ENCODE results near the gene NCK2. TPM values are rescaled to one million over a fixed set of nuclear protein-coding genes. Genes with fewer than 3 reads are reported as not detected.

Gene NCK2
- total RNA-seq, 1 experiment from 2014 or later, result 75.4 TPM

DNA sequence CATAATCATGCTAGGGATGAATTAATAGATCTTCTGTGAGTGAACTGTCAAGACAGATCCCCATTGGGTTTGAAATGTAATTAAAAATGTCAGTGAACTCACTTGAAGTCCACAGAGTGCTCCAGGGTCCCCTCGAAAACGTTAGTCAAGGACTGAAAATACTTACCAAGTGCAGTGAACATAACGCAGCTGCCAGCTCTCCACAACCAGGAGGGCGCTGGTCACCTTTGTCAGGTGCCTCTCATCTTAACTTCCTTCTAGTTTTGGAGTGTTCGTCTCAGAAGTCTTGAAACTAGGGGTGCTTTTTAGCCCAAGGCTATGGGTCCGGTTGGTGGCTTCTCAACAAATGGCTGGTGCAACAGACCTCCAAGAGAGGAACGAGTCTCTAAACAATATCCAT is 70.7 kb downstream of the NCK2 start:
- ChIA-PET POLR2A (no interaction called here), CTCF (no interaction called here)
- Mint-ChIP-seq H3K27me3 (ENCODE audit: low read depth) (no peaks in the 10 kb centered on the region), H3K4me3 (no peak overlapping the region), H3K27ac (no peak overlapping the region), H3K4me1 (peaks cover 31% of the 10 kb centered on the region), H3K9me3 (no peaks in the 10 kb centered on the region), H3K36me3 (peaks cover 23% of the 10 kb centered on the region)
- TF ChIP-seq OVOL2 (CRISPR knock-in tag; IDR thresholded peaks at IDR 0.05; ENCODE audit: borderline replicate concordance) (no peak), ZNF671 (CRISPR knock-in tag; IDR thresholded peaks at IDR 0.05) (no peak), ZNF232 (CRISPR knock-in tag; IDR thresholded peaks at IDR 0.05) (no peak), EMX1 (CRISPR knock-in tag; IDR thresholded peaks at IDR 0.05) (no peak), MYBL2 (CRISPR knock-in tag; IDR thresholded peaks at IDR 0.05) (no peak), SMAD3 (CRISPR knock-in tag; IDR thresholded peaks at IDR 0.05; ENCODE audit: borderline replicate concordance) (no peak), ZNF138 (CRISPR knock-in tag; conservative IDR thresholded peaks at IDR 0.05) (no peak), JAZF1 (CRISPR knock-in tag; IDR thresholded peaks at IDR 0.05) (no peak), TEAD1 (CRISPR knock-in tag; IDR thresholded peaks at IDR 0.05) (no peak), ZNF416 (CRISPR knock-in tag; IDR thresholded peaks at IDR 0.05) (no peak), JUN (CRISPR knock-in tag; IDR thresholded peaks at IDR 0.05) (no peak), ZNF219 (CRISPR knock-in tag; IDR thresholded peaks at IDR 0.05; ENCODE audit: borderline replicate concordance) (no peak), HMGA2 (CRISPR knock-in tag; IDR thresholded peaks at IDR 0.05) (no peak)
- TF ChIP-seq, protein P1, sequence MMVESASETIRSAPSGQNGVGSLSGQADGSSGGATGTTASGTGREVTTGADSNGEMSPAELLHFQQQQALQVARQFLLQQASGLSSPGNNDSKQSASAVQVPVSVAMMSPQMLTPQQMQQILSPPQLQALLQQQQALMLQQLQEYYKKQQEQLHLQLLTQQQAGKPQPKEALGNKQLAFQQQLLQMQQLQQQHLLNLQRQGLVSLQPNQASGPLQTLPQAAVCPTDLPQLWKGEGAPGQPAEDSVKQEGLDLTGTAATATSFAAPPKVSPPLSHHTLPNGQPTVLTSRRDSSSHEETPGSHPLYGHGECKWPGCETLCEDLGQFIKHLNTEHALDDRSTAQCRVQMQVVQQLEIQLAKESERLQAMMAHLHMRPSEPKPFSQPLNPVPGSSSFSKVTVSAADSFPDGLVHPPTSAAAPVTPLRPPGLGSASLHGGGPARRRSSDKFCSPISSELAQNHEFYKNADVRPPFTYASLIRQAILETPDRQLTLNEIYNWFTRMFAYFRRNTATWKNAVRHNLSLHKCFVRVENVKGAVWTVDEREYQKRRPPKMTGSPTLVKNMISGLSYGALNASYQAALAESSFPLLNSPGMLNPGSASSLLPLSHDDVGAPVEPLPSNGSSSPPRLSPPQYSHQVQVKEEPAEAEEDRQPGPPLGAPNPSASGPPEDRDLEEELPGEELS (CRISPR knock-in tag; IDR thresholded peaks at IDR 0.05), result no peak
- TF ChIP-seq, protein P2, sequence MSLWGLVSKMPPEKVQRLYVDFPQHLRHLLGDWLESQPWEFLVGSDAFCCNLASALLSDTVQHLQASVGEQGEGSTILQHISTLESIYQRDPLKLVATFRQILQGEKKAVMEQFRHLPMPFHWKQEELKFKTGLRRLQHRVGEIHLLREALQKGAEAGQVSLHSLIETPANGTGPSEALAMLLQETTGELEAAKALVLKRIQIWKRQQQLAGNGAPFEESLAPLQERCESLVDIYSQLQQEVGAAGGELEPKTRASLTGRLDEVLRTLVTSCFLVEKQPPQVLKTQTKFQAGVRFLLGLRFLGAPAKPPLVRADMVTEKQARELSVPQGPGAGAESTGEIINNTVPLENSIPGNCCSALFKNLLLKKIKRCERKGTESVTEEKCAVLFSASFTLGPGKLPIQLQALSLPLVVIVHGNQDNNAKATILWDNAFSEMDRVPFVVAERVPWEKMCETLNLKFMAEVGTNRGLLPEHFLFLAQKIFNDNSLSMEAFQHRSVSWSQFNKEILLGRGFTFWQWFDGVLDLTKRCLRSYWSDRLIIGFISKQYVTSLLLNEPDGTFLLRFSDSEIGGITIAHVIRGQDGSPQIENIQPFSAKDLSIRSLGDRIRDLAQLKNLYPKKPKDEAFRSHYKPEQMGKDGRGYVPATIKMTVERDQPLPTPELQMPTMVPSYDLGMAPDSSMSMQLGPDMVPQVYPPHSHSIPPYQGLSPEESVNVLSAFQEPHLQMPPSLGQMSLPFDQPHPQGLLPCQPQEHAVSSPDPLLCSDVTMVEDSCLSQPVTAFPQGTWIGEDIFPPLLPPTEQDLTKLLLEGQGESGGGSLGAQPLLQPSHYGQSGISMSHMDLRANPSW (CRISPR knock-in tag; conservative IDR thresholded peaks at IDR 0.05; ENCODE audit: low read depth), result no peak
- TF ChIP-seq, protein P3, sequence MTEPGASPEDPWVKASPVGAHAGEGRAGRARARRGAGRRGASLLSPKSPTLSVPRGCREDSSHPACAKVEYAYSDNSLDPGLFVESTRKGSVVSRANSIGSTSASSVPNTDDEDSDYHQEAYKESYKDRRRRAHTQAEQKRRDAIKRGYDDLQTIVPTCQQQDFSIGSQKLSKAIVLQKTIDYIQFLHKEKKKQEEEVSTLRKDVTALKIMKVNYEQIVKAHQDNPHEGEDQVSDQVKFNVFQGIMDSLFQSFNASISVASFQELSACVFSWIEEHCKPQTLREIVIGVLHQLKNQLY (CRISPR knock-in tag; IDR thresholded peaks at IDR 0.05), result no peak
- TF ChIP-seq, protein P4, sequence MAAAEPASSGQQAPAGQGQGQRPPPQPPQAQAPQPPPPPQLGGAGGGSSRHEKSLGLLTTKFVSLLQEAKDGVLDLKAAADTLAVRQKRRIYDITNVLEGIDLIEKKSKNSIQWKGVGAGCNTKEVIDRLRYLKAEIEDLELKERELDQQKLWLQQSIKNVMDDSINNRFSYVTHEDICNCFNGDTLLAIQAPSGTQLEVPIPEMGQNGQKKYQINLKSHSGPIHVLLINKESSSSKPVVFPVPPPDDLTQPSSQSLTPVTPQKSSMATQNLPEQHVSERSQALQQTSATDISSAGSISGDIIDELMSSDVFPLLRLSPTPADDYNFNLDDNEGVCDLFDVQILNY (CRISPR knock-in tag; IDR thresholded peaks at IDR 0.05), result no peak
- TF ChIP-seq, protein P5, sequence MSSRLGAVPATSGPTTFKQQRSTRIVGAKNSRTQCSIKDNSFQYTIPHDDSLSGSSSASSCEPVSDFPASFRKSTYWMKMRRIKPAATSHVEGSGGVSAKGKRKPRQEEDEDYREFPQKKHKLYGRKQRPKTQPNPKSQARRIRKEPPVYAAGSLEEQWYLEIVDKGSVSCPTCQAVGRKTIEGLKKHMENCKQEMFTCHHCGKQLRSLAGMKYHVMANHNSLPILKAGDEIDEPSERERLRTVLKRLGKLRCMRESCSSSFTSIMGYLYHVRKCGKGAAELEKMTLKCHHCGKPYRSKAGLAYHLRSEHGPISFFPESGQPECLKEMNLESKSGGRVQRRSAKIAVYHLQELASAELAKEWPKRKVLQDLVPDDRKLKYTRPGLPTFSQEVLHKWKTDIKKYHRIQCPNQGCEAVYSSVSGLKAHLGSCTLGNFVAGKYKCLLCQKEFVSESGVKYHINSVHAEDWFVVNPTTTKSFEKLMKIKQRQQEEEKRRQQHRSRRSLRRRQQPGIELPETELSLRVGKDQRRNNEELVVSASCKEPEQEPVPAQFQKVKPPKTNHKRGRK (CRISPR knock-in tag; IDR thresholded peaks at IDR 0.05; ENCODE audit: borderline replicate concordance), result no peak
- no peak for ATAC-seq
- DNase-seq (ENCODE audit: low spot score), result no peak

DNA sequence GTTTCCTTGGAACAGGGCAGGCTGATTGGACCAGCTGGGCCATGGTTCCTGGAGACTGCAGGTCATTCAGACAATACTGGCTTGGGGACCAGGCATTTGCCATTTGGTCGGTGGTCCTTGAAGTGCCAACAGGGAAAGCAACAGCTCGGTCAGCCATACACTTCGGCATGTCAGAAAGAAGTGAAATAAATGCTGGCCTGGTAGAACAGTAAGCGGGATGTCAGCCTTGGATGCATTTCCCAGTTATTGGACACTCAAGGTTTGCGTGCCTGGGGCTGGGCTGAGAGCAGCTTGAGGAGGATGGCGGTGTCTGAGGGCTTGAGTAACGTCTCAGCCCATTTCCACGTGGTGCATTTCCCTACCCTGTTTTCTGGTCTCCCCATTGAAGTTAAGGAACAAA is 75.4 kb downstream of the NCK2 start:
- Mint-ChIP-seq H3K27ac (peak overlapping the region; percentile 54; the same call in 1 of the 2 replicates), H3K4me3 (no peak overlapping the region), H3K27me3 (ENCODE audit: low read depth) (no peaks in the 10 kb centered on the region), H3K9me3 (no peaks in the 10 kb centered on the region), H3K4me1 (peaks cover 24% of the 10 kb centered on the region), H3K36me3 (peaks cover 23% of the 10 kb centered on the region)
- ATAC-seq (no peak), DNase-seq (ENCODE audit: low spot score) (no peak)
- ChIA-PET CTCF (no interaction called here), POLR2A (no interaction called here)
- TF ChIP-seq, protein P6, sequence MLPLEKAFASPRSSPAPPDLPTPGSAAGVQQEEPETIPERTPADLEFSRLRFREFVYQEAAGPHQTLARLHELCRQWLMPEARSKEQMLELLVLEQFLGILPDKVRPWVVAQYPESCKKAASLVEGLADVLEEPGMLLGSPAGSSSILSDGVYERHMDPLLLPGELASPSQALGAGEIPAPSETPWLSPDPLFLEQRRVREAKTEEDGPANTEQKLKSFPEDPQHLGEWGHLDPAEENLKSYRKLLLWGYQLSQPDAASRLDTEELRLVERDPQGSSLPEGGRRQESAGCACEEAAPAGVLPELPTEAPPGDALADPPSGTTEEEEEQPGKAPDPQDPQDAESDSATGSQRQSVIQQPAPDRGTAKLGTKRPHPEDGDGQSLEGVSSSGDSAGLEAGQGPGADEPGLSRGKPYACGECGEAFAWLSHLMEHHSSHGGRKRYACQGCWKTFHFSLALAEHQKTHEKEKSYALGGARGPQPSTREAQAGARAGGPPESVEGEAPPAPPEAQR (CRISPR knock-in tag; IDR thresholded peaks at IDR 0.05), result no peak
- TF ChIP-seq SOX15 (CRISPR knock-in tag; IDR thresholded peaks at IDR 0.05) (no peak), MYBL2 (CRISPR knock-in tag; IDR thresholded peaks at IDR 0.05) (no peak), ZNF138 (CRISPR knock-in tag; conservative IDR thresholded peaks at IDR 0.05) (no peak), TEAD4 (CRISPR knock-in tag; IDR thresholded peaks at IDR 0.05) (no peak)
- TF ChIP-seq, protein P7, sequence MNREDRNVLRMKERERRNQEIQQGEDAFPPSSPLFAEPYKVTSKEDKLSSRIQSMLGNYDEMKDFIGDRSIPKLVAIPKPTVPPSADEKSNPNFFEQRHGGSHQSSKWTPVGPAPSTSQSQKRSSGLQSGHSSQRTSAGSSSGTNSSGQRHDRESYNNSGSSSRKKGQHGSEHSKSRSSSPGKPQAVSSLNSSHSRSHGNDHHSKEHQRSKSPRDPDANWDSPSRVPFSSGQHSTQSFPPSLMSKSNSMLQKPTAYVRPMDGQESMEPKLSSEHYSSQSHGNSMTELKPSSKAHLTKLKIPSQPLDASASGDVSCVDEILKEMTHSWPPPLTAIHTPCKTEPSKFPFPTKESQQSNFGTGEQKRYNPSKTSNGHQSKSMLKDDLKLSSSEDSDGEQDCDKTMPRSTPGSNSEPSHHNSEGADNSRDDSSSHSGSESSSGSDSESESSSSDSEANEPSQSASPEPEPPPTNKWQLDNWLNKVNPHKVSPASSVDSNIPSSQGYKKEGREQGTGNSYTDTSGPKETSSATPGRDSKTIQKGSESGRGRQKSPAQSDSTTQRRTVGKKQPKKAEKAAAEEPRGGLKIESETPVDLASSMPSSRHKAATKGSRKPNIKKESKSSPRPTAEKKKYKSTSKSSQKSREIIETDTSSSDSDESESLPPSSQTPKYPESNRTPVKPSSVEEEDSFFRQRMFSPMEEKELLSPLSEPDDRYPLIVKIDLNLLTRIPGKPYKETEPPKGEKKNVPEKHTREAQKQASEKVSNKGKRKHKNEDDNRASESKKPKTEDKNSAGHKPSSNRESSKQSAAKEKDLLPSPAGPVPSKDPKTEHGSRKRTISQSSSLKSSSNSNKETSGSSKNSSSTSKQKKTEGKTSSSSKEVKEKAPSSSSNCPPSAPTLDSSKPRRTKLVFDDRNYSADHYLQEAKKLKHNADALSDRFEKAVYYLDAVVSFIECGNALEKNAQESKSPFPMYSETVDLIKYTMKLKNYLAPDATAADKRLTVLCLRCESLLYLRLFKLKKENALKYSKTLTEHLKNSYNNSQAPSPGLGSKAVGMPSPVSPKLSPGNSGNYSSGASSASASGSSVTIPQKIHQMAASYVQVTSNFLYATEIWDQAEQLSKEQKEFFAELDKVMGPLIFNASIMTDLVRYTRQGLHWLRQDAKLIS (CRISPR knock-in tag; IDR thresholded peaks at IDR 0.05; ENCODE audit: borderline replicate concordance), result no peak
- TF ChIP-seq, protein P8, sequence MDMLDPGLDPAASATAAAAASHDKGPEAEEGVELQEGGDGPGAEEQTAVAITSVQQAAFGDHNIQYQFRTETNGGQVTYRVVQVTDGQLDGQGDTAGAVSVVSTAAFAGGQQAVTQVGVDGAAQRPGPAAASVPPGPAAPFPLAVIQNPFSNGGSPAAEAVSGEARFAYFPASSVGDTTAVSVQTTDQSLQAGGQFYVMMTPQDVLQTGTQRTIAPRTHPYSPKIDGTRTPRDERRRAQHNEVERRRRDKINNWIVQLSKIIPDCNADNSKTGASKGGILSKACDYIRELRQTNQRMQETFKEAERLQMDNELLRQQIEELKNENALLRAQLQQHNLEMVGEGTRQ (CRISPR knock-in tag; IDR thresholded peaks at IDR 0.05), result no peak

All from WTC11 (cell line).